Activated naive CD8-positive, alpha-beta T cell treated with anti-CD3 and anti-CD28 coated beads, Interleukin-2, amount 10 ng/mL, durations not matched to agents 7 days and 5 days (primary cell): ENCODE measurements around the gene PRRT4. TPM values are rescaled to one million over a fixed set of nuclear protein-coding genes. Genes with fewer than 3 reads are reported as not detected.

Experiments
- ATAC-seq: fragments of 150-1000 bp; cut with Tn5 transposase; one replicate; pipeline ENCODE4 v1.10.0; 2021; ENCODE audit warnings: low read depth, moderate library complexity
- POLR2A ChIA-PET: fragments of 350-600 bp; sonication (Branson Sonifier 250); formaldehyde crosslinking; loops from one replicate; lab custom pipeline; 2021; ENCODE audit warnings: antibody characterized with exemption; lab: Charles Lee
- DNase-seq: peaks from one replicate; pipeline ENCODE4 v3.0.0; 2021
- H3K27ac Mint-ChIP-seq: one replicate; pipeline ENCODE4 v1.8.0; 2022; ENCODE audit warnings: mild to moderate bottlenecking, mixed read lengths
- H3K27me3 Mint-ChIP-seq: one replicate; pipeline ENCODE4 v1.8.0; 2022; ENCODE audit warnings: mild to moderate bottlenecking, moderate library complexity, mixed read lengths
- H3K36me3 Mint-ChIP-seq: one replicate; pipeline ENCODE4 v1.8.0; 2021; ENCODE audit warnings: mild to moderate bottlenecking, mixed read lengths
- H3K4me1 Mint-ChIP-seq: one replicate; pipeline ENCODE4 v1.8.0; 2021; ENCODE audit warnings: mixed read lengths
- H3K4me3 Mint-ChIP-seq: one replicate; pipeline ENCODE4 v1.8.0; 2022; ENCODE audit warnings: mild to moderate bottlenecking, moderate library complexity, mixed read lengths
- H3K9me3 Mint-ChIP-seq: one replicate; pipeline ENCODE4 v1.8.0; 2021; ENCODE audit warnings: mixed read lengths
- total RNA-seq, 2 experiments: library from RNA; stranded (reverse); gene quantifications; one replicate each; pipeline ENCODE4 v1.2.3, GENCODE V29; 2021

PRRT4 gene
- total RNA-seq, 2 experiments from 2014 or later: 0.28 to 0.30 TPM

DNA sequence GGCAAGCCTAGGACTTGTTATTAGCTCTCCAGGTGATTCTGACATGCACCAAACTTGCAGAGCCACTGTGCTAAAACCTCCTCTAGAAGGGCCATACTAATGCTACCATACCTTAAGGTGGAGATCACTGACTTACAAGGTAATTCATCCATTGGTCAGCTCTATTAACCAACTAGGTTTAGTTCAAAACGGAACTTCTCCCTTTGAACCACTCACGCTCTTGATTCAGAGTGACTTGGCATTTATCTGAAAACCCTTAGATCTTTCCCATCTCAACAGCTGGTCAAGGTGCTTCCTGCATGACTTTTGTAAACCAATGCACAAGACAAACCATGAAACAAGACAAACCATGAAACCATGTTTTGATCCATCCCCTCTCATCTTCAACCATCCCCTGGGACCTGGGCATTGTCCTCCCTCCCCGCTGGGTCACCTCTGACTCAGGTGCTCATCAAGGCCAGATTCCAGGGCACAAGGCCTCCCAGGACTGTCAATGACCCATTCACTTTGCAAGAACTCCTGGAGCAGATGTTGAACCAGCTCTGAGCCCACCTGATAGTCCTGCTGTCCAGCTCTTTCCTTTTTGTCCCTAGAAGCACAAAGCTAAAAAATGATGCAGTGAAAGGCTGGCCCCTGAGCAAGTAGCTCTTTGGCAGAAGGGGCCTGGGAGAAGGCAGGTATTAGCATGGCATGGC, 29.5 kb upstream of the PRRT4 start:
- Mint-ChIP-seq H3K4me1 (peaks cover 1% of the 10 kb centered on the region), H3K27ac (no peak overlapping the region), H3K4me3 (no peak overlapping the region), H3K27me3 (peaks cover 5% of the 10 kb centered on the region), H3K9me3 (no peaks in the 10 kb centered on the region), H3K36me3 (peaks cover 1% of the 10 kb centered on the region)
- POLR2A ChIA-PET: no interaction called here
- no peak for DNase-seq
- ATAC-seq: no peak

DNA sequence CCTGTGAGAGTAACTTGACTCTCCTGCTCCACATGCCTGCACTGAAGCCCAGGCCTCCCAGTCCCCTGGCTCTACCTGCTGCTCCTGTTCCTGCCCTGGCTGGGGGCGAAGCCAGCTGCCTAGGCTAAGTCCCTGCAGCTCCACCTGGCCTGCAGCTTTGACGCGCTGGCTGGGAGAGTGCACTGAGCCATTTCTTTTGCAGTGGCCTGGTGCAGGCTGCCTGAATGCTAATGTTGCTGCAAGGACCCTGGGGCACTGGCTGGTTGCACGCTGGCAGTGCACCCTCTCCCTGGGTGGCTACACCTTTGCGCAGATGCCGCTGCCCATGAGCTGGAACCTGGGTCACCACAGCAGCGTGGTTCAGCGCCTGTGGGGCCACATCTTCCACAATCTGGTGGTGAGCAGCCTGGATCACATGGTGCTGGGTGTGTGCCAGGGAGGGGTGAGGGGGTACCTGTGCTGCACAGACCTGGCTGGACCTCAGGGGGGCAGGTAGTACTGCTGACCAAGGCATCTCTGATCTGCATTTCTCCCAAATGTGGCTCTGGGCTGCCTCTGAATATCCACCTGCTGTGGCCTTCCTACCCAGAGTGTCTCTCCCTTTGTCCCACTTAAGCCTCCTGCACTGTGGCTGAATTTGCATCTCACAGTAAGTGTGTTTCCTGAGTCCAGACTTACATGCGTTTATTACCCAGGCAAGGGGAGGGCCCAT, 28.3 kb upstream of the PRRT4 start:
- Mint-ChIP-seq H3K4me3 (no peak overlapping the region), H3K36me3 (peaks cover 1% of the 10 kb centered on the region), H3K27me3 (peaks cover 9% of the 10 kb centered on the region), H3K4me1 (peaks cover 1% of the 10 kb centered on the region), H3K9me3 (no peaks in the 10 kb centered on the region), H3K27ac (no peak overlapping the region)
- DNase-seq: no peak
- ATAC-seq: no peak
- POLR2A ChIA-PET: interaction anchor here (0.7 to 1.3 kb wide), 4 partner anchors 20 to 60 kb away, joined by 3 read pairs; partner anchors contain the start of gene IMPDH1

DNA sequence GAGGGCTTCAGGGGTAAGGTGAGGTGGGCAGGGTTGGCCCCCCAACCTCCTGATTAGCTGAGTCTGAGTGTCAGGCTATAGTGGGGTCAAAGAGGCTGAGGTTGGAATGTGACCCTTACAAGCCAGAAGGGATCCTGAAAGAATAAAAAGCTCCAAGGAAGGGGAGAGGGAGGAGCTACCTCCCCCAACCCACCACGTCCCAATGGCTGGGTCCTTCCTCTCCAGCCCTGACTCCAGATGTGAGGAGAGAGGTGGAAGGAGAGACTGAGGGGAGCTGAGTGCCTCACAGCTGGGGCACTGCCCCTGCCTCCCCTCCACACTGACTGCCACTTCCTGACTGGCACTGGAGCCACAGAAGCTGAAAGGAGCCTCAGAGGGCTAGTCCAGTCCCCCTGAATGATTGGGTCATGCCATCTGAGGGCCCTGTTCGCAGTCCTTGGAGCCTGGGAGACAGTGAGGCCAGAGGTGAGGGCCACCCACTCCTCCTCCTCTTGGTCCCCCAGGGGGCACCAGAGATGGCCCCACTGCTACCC, 27.7 kb upstream of the PRRT4 start:
- no peak overlapping the region for H3K27ac Mint-ChIP-seq
- H3K27me3 Mint-ChIP-seq: peaks cover 9% of the 10 kb centered on the region
- H3K4me1 Mint-ChIP-seq: peaks cover 1% of the 10 kb centered on the region
- no peaks in the 10 kb centered on the region for H3K9me3 Mint-ChIP-seq
- no peak for DNase-seq
- no peak for ATAC-seq
- no peak overlapping the region for H3K4me3 Mint-ChIP-seq
- POLR2A ChIA-PET: interaction anchor here (0.9 to 1.3 kb wide), 3 partner anchors 21 to 44 kb away, joined by 3 read pairs; partner anchors contain the start of gene IMPDH1
- H3K36me3 Mint-ChIP-seq: peaks cover 1% of the 10 kb centered on the region

DNA sequence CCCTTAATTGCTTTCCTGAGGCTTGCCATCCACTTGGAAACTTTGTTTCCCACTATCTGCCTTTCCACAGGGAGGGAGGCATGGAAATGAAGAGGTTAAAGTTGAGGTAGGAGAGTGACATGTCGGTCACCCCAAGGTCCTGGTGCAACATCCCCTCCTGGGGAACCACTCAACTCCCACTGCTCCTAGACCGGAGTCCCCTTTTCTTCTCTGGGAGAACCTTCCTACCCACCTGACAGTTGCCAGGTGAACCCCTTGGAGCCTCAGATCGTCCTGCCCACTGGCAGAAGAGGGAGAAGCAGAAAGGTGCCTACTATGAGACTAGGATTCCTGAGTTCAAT, 26.6 kb upstream of the PRRT4 start:
- Mint-ChIP-seq H3K36me3 (peaks cover 1% of the 10 kb centered on the region), H3K4me1 (peaks cover 1% of the 10 kb centered on the region), H3K27ac (no peak overlapping the region), H3K27me3 (peaks cover 9% of the 10 kb centered on the region), H3K4me3 (no peak overlapping the region), H3K9me3 (no peaks in the 10 kb centered on the region)
- POLR2A ChIA-PET: interaction anchor here (1.8 kb wide), 1 partner anchor 40 kb away, joined by 9 read pairs; no protein-coding TSS in a partner anchor
- DNase-seq: no peak
- no peak for ATAC-seq

DNA sequence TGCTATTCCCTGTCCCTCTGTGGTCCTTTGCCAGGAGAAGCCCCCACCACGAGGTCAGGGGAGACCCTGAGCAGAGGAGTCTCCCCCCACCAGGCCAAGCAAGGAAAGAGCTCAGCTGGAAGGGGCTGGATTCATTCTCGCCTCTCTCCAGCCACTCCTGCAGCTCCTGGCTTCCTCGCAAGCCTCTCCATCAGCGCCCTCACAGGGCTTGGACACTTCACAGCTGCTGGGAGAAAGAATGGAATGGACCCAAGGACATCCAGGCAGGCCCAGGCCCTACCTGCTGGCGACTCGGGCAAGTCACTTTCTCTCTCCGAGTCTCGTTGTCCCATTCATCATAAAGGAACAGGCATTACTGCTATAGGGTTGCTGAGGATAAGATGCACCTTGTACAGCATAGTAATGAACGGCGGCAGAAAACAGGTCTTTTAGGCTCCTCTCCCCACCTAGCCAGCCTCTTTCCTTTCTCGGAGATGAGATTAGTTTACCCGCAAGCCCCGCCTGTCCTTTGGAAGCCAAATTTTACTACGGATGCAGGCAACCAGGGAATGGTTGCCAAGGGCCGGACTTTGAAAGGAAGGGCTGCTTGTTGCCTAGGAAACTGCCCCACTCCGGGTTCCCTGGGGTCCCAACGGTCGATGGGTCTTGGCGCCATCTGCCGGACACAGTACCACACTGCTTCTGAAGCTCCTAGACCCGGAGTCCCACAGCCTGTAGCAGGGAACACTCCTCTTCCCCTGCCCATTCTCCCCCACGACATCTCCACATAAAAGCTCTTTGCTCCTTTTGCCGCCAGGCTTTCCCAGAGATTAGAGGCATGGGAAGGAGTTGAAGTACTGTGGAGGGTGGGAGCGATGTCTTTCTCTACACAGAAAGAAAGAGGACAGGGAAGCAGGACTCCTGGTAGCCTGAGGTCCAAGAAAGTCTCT, 26.0 kb upstream of the PRRT4 start:
- POLR2A ChIA-PET: interaction anchor here (0.6 to 1.8 kb wide), 4 partner anchors 33 to 164 kb away, joined by 3 to 9 read pairs (median 4); no protein-coding TSS in a partner anchor
- no peak overlapping the region for H3K4me3 Mint-ChIP-seq
- ATAC-seq (peak; percentile 72), DNase-seq (peak; percentile 76)
- H3K9me3 Mint-ChIP-seq: no peaks in the 10 kb centered on the region
- H3K27ac Mint-ChIP-seq: no peak overlapping the region
- H3K4me1 Mint-ChIP-seq: peaks cover 1% of the 10 kb centered on the region
- peaks cover 9% of the 10 kb centered on the region for H3K27me3 Mint-ChIP-seq
- peaks cover 1% of the 10 kb centered on the region for H3K36me3 Mint-ChIP-seq

DNA sequence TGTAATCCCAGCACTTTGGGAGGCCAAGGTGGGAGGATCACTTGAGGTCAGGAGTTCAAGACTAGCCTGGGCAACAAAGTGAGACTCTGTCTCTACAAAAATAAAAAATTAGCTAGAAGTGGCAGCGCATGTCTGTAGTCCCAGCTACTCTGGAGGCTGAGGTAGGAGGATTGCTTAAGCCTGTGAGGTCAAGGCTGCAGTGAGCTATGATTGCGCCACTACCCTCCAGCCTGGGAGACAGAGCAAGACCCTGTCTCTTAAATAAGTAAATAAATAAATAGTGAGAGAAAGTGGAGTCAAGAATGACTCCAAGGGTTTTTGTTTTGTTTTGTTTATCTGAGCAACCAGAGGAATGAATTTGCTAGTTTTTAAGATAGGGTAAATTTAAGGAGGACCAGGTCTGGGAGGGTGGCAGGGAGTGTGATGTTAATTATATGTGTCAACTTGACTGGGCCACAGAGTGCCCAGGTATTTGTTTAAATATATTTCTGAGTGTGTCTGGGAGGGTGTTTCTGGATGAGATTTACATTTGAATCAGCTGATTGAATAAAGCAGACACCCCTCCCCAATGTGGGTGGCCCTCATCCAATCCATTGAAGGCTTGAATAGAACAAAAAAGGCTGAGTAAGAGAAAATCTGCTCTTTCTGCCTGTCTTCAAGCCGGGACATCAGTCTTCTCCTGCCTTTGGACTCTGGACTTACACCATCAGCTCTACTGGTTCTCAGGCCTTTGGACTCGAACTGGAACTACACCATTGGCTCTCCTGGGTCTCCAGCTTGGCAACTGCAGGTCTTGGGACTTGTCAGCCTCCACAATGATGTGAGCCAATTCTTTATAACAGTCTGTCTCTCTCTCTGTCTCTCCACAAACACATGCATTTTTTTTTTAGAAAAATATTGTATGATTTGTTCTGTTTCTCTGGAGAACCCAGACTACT, 24.8 kb upstream of the PRRT4 start:
- Mint-ChIP-seq H3K27me3 (peaks cover 9% of the 10 kb centered on the region), H3K9me3 (no peaks in the 10 kb centered on the region), H3K27ac (no peak overlapping the region), H3K4me3 (no peak overlapping the region), H3K4me1 (peaks cover 1% of the 10 kb centered on the region), H3K36me3 (peaks cover 1% of the 10 kb centered on the region)
- ATAC-seq (no peak), DNase-seq (no peak)
- POLR2A ChIA-PET: interaction anchor here (1.0 to 1.8 kb wide), 2 partner anchors 39 to 66 kb away, joined by 4 to 9 read pairs; no protein-coding TSS in a partner anchor

DNA sequence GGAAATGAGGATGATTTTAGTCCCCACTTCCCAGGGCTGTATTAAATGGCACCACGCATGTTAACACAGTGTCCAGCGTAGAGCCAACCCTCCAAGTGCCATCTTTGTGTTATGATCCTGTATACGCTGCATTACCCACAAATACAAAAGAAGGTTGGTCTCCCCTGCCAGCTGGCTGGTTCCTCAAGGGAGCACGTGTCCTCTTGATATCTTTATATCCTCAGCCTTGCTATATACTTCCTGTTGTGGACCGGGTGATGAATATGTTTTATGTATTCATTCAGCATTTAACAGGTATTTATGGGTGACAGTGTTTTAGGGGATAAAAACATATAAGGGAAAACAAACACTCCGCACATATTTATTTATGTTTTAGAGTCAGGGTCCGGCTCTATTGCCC, 23.2 kb upstream of the PRRT4 start:
- no peak for DNase-seq
- Mint-ChIP-seq H3K9me3 (no peaks in the 10 kb centered on the region), H3K4me3 (no peak overlapping the region), H3K36me3 (no peaks in the 10 kb centered on the region), H3K4me1 (peaks cover 2% of the 10 kb centered on the region), H3K27me3 (peaks cover 9% of the 10 kb centered on the region), H3K27ac (no peak overlapping the region)
- POLR2A ChIA-PET: no interaction called here
- no peak for ATAC-seq

DNA sequence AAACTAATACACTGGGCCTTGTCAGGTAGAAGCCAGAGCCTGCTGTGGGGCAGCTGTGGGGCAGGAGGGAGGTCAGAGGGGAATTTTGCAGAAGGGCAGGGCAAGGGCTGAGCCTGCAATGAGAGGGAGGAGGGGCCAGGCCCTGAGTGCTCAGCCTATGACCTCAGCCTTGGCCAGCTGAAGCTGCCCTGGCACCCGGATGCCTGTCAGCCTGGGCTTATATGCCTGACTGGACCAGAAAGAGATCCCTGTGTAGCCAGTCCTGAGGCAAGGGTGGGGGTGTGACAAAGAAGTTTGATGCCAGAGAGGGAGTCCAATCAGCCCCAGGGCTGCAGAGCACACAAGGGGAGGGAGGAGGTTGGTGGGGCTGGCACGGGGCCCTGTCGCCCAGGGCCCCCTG, 22.3 kb upstream of the PRRT4 start:
- DNase-seq (no peak), ATAC-seq (no peak)
- H3K9me3 Mint-ChIP-seq: no peaks in the 10 kb centered on the region
- H3K4me1 Mint-ChIP-seq: peaks cover 3% of the 10 kb centered on the region
- no peak overlapping the region for H3K27ac Mint-ChIP-seq
- POLR2A ChIA-PET: no interaction called here
- no peak overlapping the region for H3K4me3 Mint-ChIP-seq
- no peaks in the 10 kb centered on the region for H3K36me3 Mint-ChIP-seq
- peaks cover 12% of the 10 kb centered on the region for H3K27me3 Mint-ChIP-seq

DNA sequence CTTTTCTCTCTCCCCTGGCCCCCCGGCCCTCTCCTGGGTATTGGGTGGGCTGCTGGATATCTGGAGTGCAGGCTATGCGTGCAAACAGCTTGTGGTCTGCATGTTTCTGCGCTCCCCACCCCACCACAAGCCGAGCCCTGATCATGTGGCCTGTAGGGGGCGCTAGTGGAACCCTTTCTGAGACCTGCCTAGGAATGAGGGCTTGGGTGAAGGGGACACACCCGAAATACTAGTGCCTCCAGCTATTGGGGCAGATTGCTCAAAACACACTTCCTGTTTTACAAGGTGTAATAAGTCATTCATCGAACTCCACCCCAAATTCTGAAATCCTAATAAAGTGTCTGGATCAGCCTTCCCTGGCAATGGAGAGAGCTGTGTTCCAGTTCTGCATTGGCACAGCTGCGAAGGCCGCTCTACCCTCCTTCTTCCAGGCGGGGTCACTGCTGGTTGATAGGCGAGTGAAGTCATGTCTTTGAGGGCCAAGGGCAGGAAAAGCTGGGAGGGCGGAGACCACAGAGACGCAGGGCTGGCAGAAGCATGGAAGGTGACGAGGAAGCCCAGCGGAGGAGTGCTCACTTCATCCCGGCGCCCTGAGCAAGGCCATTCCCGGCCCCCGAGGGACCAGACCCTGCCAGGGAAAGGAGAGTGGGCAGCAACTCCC, 19.8 kb upstream of the PRRT4 start:
- ATAC-seq: no peak
- no peaks in the 10 kb centered on the region for H3K36me3 Mint-ChIP-seq
- no peak overlapping the region for H3K27ac Mint-ChIP-seq
- no peak for DNase-seq
- H3K4me3 Mint-ChIP-seq: no peak overlapping the region
- POLR2A ChIA-PET: no interaction called here
- peaks cover 15% of the 10 kb centered on the region for H3K27me3 Mint-ChIP-seq
- no peaks in the 10 kb centered on the region for H3K9me3 Mint-ChIP-seq
- peaks cover 5% of the 10 kb centered on the region for H3K4me1 Mint-ChIP-seq

DNA sequence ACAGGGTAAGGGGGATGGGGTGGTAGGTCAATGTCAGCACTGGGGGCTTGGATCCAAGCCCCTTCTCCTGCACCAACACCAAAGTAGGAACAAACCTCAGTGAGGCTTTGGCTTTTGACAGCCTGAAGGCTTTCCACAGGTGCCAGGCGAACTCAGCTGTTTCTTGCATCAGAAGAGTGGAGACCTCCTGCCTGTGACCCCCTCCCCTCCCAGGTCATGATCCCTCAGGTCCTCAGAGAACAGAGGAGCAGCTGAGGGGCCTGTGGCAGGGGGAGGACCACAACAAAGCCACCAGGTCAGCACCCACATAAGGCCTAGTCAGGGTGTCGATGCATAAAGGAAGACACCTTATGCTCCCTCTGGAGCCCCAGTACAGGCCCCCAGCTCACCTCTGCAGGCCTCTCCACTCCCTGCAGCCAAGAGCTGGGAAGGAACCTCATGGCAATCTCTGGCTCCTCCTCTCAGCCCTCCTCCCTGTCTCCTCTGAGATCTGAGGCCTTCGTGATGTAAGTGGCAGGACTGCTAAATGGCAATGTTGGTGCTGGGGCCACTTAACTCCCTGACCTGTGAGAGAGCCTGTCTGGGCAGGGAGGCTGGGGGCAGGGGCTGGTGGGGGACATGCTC, 19.1 kb upstream of the PRRT4 start:
- H3K9me3 Mint-ChIP-seq: no peaks in the 10 kb centered on the region
- no peak overlapping the region for H3K27ac Mint-ChIP-seq
- POLR2A ChIA-PET: no interaction called here
- no peak for DNase-seq
- no peak for ATAC-seq
- H3K27me3 Mint-ChIP-seq: peaks cover 13% of the 10 kb centered on the region
- H3K4me1 Mint-ChIP-seq: peaks cover 5% of the 10 kb centered on the region
- no peaks in the 10 kb centered on the region for H3K36me3 Mint-ChIP-seq
- no peak overlapping the region for H3K4me3 Mint-ChIP-seq

DNA sequence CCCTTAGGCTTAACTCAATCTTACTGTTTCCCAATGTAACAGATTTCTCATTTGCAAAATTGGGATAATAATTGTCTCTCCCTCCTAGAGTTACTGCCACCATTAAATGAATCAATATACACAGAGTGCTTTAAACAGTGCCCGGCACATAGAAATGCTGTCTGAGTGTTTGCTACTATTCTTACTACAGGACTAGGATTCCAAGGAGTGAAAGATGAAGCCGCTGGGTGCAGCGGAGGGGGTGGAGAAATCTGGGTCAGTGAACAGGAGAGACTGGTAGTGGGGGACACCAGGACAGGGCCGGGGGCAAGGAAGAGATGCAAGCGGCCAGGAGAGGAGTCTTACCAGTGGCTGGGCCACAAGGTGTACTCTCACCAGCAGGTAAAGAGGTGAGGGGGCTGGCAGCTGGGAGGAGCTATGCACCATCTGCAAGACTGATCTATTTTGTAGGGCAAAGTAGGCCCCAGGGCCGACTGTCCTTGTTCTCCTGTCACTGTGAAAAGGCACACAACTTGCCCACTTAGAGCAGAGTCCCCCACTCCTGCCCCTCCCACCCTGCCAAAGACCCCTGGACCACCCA, 18.5 kb upstream of the PRRT4 start:
- ATAC-seq (no peak), DNase-seq (no peak)
- Mint-ChIP-seq H3K27me3 (peaks cover 12% of the 10 kb centered on the region), H3K4me1 (peaks cover 5% of the 10 kb centered on the region), H3K9me3 (no peaks in the 10 kb centered on the region), H3K4me3 (no peak overlapping the region), H3K27ac (no peak overlapping the region), H3K36me3 (no peaks in the 10 kb centered on the region)
- POLR2A ChIA-PET: no interaction called here
